ENCODE results near the gene DYNC1H1.

Gene DYNC1H1

GRCh38 chr14:102037686-102038085, 73.3 kb downstream of the DYNC1H1 start:
- DNase-seq (ENCODE audit: low read depth): no peak

- DNase-seq (ENCODE audit: low read depth): no peak
These were observed 74.8 kb downstream of the DYNC1H1 start for GRCh38 chr14:102039157-102039556.

GRCh38 chr14:102040153-102040552, 75.8 kb downstream of the DYNC1H1 start:
- DNase-seq (ENCODE audit: low read depth): no peak

- no peak for DNase-seq (ENCODE audit: low read depth)
These were observed 78.3 kb downstream of the DYNC1H1 start for GRCh38 chr14:102042699-102043098.

- DNase-seq (ENCODE audit: low read depth): no peak
These were observed 79.1 kb downstream of the DYNC1H1 start for GRCh38 chr14:102043251-102044025.

GRCh38 chr14:102044566-102044965, 80.2 kb downstream of the DYNC1H1 start:
- no peak for DNase-seq (ENCODE audit: low read depth)

GRCh38 chr14:102046337-102047278, 82.2 kb downstream of the DYNC1H1 start:
- DNase-seq (ENCODE audit: low read depth): peak; percentile 42

GRCh38 chr14:102047808-102048540, 83.6 kb downstream of the DYNC1H1 start:
- no peak for DNase-seq (ENCODE audit: low read depth)

GRCh38 chr14:102049258-102050025, 85.1 kb downstream of the DYNC1H1 start:
- DNase-seq (ENCODE audit: low read depth): no peak

GRCh38 chr14:102050026-102050405, 85.6 kb downstream of the DYNC1H1 start:
- DNase-seq (ENCODE audit: low read depth): no peak

GRCh38 chr14:102050625-102051024, 86.3 kb downstream of the DYNC1H1 start:
- DNase-seq (ENCODE audit: low read depth): peak; percentile 67

- no peak for DNase-seq (ENCODE audit: low read depth)
These were observed 88.1 kb downstream of the DYNC1H1 start for GRCh38 chr14:102052522-102052921.

- peak; percentile 87 for DNase-seq (ENCODE audit: low read depth)
These were observed 91.0 kb downstream of the DYNC1H1 start for GRCh38 chr14:102055181-102055901.

GRCh38 chr14:102056694-102057442, 92.5 kb downstream of the DYNC1H1 start:
- DNase-seq (ENCODE audit: low read depth): no peak

- DNase-seq (ENCODE audit: low read depth): no peak
These were observed 93.2 kb downstream of the DYNC1H1 start for GRCh38 chr14:102057480-102058114.

GRCh38 chr14:102058146-102058545, 93.8 kb downstream of the DYNC1H1 start:
- DNase-seq (ENCODE audit: low read depth): peak; percentile 21

GRCh38 chr14:102058961-102059360, 94.6 kb downstream of the DYNC1H1 start:
- DNase-seq (ENCODE audit: low read depth): no peak

- peak; percentile 77 for DNase-seq (ENCODE audit: low read depth)
These were observed 98.9 kb downstream of the DYNC1H1 start for GRCh38 chr14:102063109-102063807.
